ENCODE measurements around the gene ZNF254. TPM values are rescaled to one million over a fixed set of nuclear protein-coding genes. Genes with fewer than 3 reads are reported as not detected.

The ZNF254 gene
- total RNA-seq, 1 donor from 2014 or later: 17.1 TPM

DNA sequence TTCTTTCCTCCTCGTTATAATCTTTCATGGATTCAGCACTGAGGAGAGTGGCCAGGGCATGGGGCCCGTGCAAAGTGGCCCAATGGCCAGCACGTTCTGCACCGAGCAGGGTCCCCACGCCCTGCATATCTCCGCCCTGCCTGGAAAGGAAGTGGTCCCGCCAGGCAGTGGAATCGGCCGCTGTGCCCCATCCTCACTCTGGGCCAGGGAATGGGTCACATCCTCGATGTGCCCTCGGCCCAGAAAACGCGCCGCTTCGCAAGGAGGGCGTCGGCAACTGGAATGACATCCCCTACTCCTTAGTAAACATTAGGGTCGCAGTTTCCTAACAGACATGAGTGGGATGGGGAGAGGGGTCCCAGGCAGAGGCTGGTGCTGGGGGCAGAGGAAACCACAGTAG is 90.7 kb downstream of the ZNF254 start:
- intact Hi-C loops (cut with DNase I): no loop called here
- ATAC-seq (no peak), DNase-seq (no peak)
- TF ChIP-seq, protein P1, sequence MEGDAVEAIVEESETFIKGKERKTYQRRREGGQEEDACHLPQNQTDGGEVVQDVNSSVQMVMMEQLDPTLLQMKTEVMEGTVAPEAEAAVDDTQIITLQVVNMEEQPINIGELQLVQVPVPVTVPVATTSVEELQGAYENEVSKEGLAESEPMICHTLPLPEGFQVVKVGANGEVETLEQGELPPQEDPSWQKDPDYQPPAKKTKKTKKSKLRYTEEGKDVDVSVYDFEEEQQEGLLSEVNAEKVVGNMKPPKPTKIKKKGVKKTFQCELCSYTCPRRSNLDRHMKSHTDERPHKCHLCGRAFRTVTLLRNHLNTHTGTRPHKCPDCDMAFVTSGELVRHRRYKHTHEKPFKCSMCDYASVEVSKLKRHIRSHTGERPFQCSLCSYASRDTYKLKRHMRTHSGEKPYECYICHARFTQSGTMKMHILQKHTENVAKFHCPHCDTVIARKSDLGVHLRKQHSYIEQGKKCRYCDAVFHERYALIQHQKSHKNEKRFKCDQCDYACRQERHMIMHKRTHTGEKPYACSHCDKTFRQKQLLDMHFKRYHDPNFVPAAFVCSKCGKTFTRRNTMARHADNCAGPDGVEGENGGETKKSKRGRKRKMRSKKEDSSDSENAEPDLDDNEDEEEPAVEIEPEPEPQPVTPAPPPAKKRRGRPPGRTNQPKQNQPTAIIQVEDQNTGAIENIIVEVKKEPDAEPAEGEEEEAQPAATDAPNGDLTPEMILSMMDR (IDR thresholded peaks at IDR 0.05): no peak
- no peaks in the 10 kb centered on the region for H3K36me3 ChIP-seq
- no peak overlapping the region for H3K4me3 ChIP-seq
- no peaks in the 10 kb centered on the region for H3K4me1 ChIP-seq
- H3K27me3 ChIP-seq: no peaks in the 10 kb centered on the region
- peaks cover 11% of the 10 kb centered on the region for H3K9me3 ChIP-seq
- no peak overlapping the region for H3K27ac ChIP-seq

DNA sequence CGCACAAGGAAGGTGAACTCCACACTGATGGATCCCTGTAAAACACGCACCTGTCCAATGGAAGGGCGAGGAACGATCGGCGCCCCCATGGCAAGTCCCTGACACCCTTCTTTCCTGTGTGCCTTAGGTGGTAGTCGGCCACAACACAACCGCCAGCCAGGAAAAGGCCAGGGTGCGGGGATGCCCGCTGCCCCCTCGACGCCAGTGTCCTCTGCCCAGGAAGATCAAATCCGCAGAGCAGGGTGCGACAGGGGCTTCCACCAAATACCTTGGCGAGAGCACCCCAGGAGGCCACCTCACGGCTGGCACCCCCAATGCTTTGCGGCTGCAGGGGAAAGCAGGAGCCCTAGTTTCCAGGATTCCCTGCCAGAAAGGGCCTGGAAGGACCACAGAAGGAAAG is 91.2 kb downstream of the ZNF254 start:
- no peak for ATAC-seq
- intact Hi-C loops (cut with DNase I): no loop called here

More for the DNA sequence above, 91.2 kb downstream of the ZNF254 start:
- H3K36me3 ChIP-seq: no peaks in the 10 kb centered on the region
- TF ChIP-seq, protein P1 (IDR thresholded peaks at IDR 0.05): no peak
- DNase-seq: no peak
- H3K27me3 ChIP-seq: no peaks in the 10 kb centered on the region
- peaks cover 7% of the 10 kb centered on the region for H3K9me3 ChIP-seq
- no peak overlapping the region for H3K4me3 ChIP-seq
- H3K27ac ChIP-seq: no peak overlapping the region
- no peaks in the 10 kb centered on the region for H3K4me1 ChIP-seq

Other genes with a start within 250 kb of the ZNF254 start
- 2.0 TPM for gene ZNF726, start 172.3 kb upstream of the ZNF254 start, total RNA-seq

Measured in upper lobe of right lung (tissue), 1 donor.